IMR-90 (cell line): ENCODE results near the gene RNU1-4. TPM values are rescaled to one million over a fixed set of nuclear protein-coding genes. Genes with fewer than 3 reads are reported as not detected.
"Not testable (repeated sequence)": the region's sequence is repeated elsewhere in the genome, so short reads cannot be mapped to it uniquely, and the experiment has no call there.

Source experiments
- ATAC-seq: fragments of 200-7000 bp; cut with Tn5 transposase; 2 replicates; pipeline ENCODE4 v1.9.1; 2020; ENCODE audit warnings: low read depth, mild to moderate bottlenecking, moderate library complexity
- BruUV-seq: library from RNA; stranded (reverse); fragments of 400-500 nt; replicated peaks from 2 replicates; lab custom pipeline; 2021; lab: Mats Ljungman, UMichigan
- CTCF ChIA-PET: fragments of 300-600 bp; formaldehyde crosslinking; extraction: SDS; loops from one replicate; lab custom pipeline; 2021; ENCODE audit warnings: antibody characterized with exemption; lab: Yijun Ruan, JAX
- POLR2A ChIA-PET: fragments of 300-600 bp; sonication (Branson Sonifier 250); formaldehyde crosslinking; loops from one replicate; lab custom pipeline; 2022; ENCODE audit warnings: antibody characterized with exemption; ENCODE audit not compliant: unreplicated experiment; lab: Charles Lee
- DNase-seq: peaks from one replicate; pipeline ENCODE4 v3.0.0; 2013
- H2AFZ ChIP-seq: replicated peaks from 2 replicates; pipeline ENCODE3; 2013; ENCODE audit warnings: low read length, mild to moderate bottlenecking; ENCODE audit not compliant: poor library complexity
- H2AK5ac ChIP-seq: 2 replicates; pipeline ENCODE4 v1.6.1; 2013; ENCODE audit warnings: low read depth, low read length, inconsistent platforms
- H2AK9ac ChIP-seq: replicated peaks from 2 replicates; pipeline ENCODE3; 2013; ENCODE audit warnings: mild to moderate bottlenecking, low read depth, low read length, moderate library complexity; ENCODE audit not compliant: poor library complexity
- H2BK120ac ChIP-seq: 2 replicates; pipeline ENCODE4 v1.6.1; 2013; ENCODE audit warnings: low read depth, low read length, inconsistent platforms
- H2BK15ac ChIP-seq: 3 replicates; pipeline ENCODE4 v1.6.1; 2013; ENCODE audit warnings: low read depth, low read length, inconsistent platforms
- H2BK20ac ChIP-seq: 2 replicates; pipeline ENCODE4 v1.6.1; 2013; ENCODE audit warnings: low read depth, mild to moderate bottlenecking, inconsistent platforms, low read length, moderate library complexity
- H2BK5ac ChIP-seq: 2 replicates; pipeline ENCODE4 v1.6.1; 2013; ENCODE audit warnings: mild to moderate bottlenecking, low read depth, low read length, inconsistent platforms; ENCODE audit not compliant: poor library complexity, severe bottlenecking
- H3K14ac ChIP-seq: replicated peaks from 2 replicates; pipeline ENCODE4 v1.6.1; 2013; ENCODE audit warnings: low read depth, low read length, inconsistent platforms
- H3K18ac ChIP-seq: 2 replicates; pipeline ENCODE4 v1.6.1; 2013; ENCODE audit warnings: low read depth, low read length, control low read depth
- H3K23ac ChIP-seq: 2 replicates; pipeline ENCODE4 v1.6.1; 2013; ENCODE audit warnings: low read depth, low read length, inconsistent platforms
- H3K27ac ChIP-seq: 2 replicates; pipeline ENCODE4 v1.5.1; 2013; ENCODE audit warnings: mild to moderate bottlenecking, control low read depth, low read length; ENCODE audit not compliant: insufficient read depth
- H3K27me3 ChIP-seq: 2 replicates; pipeline ENCODE4 v1.6.1; 2013; ENCODE audit warnings: low read length; ENCODE audit not compliant: control insufficient read depth, insufficient read depth
- H3K36me3 ChIP-seq: 2 replicates; pipeline ENCODE4 v1.6.1; 2013; ENCODE audit warnings: low read length, mixed read lengths; ENCODE audit not compliant: control insufficient read depth, insufficient read depth
- H3K4ac ChIP-seq: 2 replicates; pipeline ENCODE4 v1.6.1; 2013; ENCODE audit warnings: low read depth, low read length, inconsistent platforms
- H3K4me1 ChIP-seq: 2 replicates; pipeline ENCODE4 v1.6.1; 2013; ENCODE audit warnings: low read length, mixed read lengths; ENCODE audit not compliant: control insufficient read depth, insufficient read depth
- H3K4me2 ChIP-seq: 2 replicates; pipeline ENCODE4 v1.6.1; 2013; ENCODE audit warnings: low read depth, mild to moderate bottlenecking, control low read depth, low read length, moderate library complexity
- H3K4me3 ChIP-seq: 2 replicates; pipeline ENCODE4 v1.5.1; 2013; ENCODE audit warnings: low read depth, mild to moderate bottlenecking, control low read depth, low read length, moderate library complexity; ENCODE audit not compliant: insufficient read depth
- H3K56ac ChIP-seq: 2 replicates; pipeline ENCODE4 v1.6.1; 2013; ENCODE audit warnings: low read length, inconsistent platforms; ENCODE audit not compliant: insufficient read depth; ENCODE audit errors: extremely low read depth
- H3K79me1 ChIP-seq, 2 experiments: 2 replicates each; pipeline ENCODE4 v1.6.1; 2013; ENCODE audit warnings: low read length in 2 of 2, inconsistent platforms in 1 of 2, low read depth in 1 of 2
- H3K9ac ChIP-seq: 2 replicates; pipeline ENCODE4 v1.6.1; 2013; ENCODE audit warnings: low read depth, low read length, control low read depth
- H3K9me1 ChIP-seq: 2 replicates; pipeline ENCODE4 v1.6.1; 2013; ENCODE audit warnings: low read length, inconsistent platforms; ENCODE audit not compliant: insufficient read depth
- H3K9me3 ChIP-seq: 2 replicates; pipeline ENCODE4 v1.6.1; 2013; ENCODE audit warnings: low read length; ENCODE audit not compliant: control insufficient read depth, insufficient read depth
- H4K20me1 ChIP-seq: 2 replicates; pipeline ENCODE4 v1.6.1; 2013; ENCODE audit warnings: low read length, inconsistent platforms; ENCODE audit not compliant: insufficient read depth
- H4K5ac ChIP-seq: 2 replicates; pipeline ENCODE4 v1.6.1; 2013; ENCODE audit warnings: mild to moderate bottlenecking, low read depth, low read length, control low read depth
- H4K8ac ChIP-seq, 2 experiments: 2 replicates each; pipeline ENCODE4 v1.6.1; 2013; ENCODE audit warnings: low read depth in 2 of 2, low read length in 2 of 2, control low read depth in 1 of 2, inconsistent platforms in 1 of 2
- H4K91ac ChIP-seq: 2 replicates; pipeline ENCODE4 v1.6.1; 2013; ENCODE audit warnings: low read depth, low read length, inconsistent platforms; ENCODE audit not compliant: insufficient read depth
- WGBS, 2 experiments: methylation state at CpG; one replicate each; pipeline versions ENCODE4 v1.1.5 to v1.1.7; 2013; ENCODE audit warnings: missing lambda C conversion rate in 2 of 2; ENCODE audit not compliant: insufficient read length in 1 of 2; ENCODE audit errors: extremely low coverage in 2 of 2; 5-methylcytosine and 5-hydroxymethylcytosine counted together
- dilution Hi-C: fragments of 300-500 bp; cut with HindIII; formaldehyde crosslinking; loops from one replicate; pipeline ENCODE4 v1.14.3; 2018; ENCODE audit warnings: low sequenced_read_pairs; ENCODE audit not compliant: unreplicated experiment
- in situ Hi-C: fragments of 300-500 bp; cut with MboI; formaldehyde crosslinking; loops from 3 replicates; pipeline ENCODE4 v1.14.3; 2019; ENCODE audit warnings: low sequenced_read_pairs, inconsistent platforms, mixed read lengths
- intact Hi-C: fragments of 100-400 bp; cut with micrococcal nuclease; formaldehyde crosslinking; loops from 2 replicates; pipeline ENCODE4 v1.10.0; 2022
- polyA plus RNA-seq, 3 experiments: library from polyadenylated mRNA; depleted of rRNA; stranded (reverse); fragments of >200 nt; gene quantifications; 2 replicates each; pipeline ENCODE4 v1.2.3, GENCODE V29; 2012; ENCODE audit warnings: low replicate concordance in 1 of 3
- total RNA-seq: library from RNA; depleted of rRNA; stranded (reverse); fragments of >200 nt; gene quantifications from 2 replicates; pipeline ENCODE4 v1.2.3, GENCODE V29; 2012

The RNU1-4 gene
- total and polyA plus RNA-seq, 2 of the 4 experiments (the other 2 are of a cell fraction) = under 0.01 TPM; not detected in 1

GRCh38 chr1:16704076-16704475, 36.2 kb upstream of the RNU1-4 start:
- H2AK5ac ChIP-seq, dilution Hi-C loops, H3K4ac ChIP-seq, H3K14ac ChIP-seq, H2BK20ac ChIP-seq, H2BK15ac ChIP-seq, ATAC-seq, DNase-seq, H4K91ac ChIP-seq, H4K8ac ChIP-seq, H4K5ac ChIP-seq, H3K4me1 ChIP-seq, H3K9me3 ChIP-seq, H4K20me1 ChIP-seq, intact Hi-C loops, H3K4me3 ChIP-seq, H3K27me3 ChIP-seq, H2BK120ac ChIP-seq, H3K9me1 ChIP-seq, H3K23ac ChIP-seq, H3K4me2 ChIP-seq, POLR2A ChIA-PET, in situ Hi-C loops, H2BK5ac ChIP-seq, H3K79me1 ChIP-seq, H3K27ac ChIP-seq, H3K56ac ChIP-seq, H3K18ac ChIP-seq, H2AK9ac ChIP-seq, H3K9ac ChIP-seq, H2AFZ ChIP-seq, BruUV-seq, H3K36me3 ChIP-seq: not testable (repeated sequence)
- no CpG with 5 or more reads among the region's 13 CpGs for WGBS, 2 experiments
- CTCF ChIA-PET = interaction anchor here (0.6 kb wide), 1 partner anchor 15 kb away, joined by 3 read pairs; no protein-coding TSS in a partner anchor

- H3K27ac ChIP-seq, DNase-seq, H3K18ac ChIP-seq, H2BK15ac ChIP-seq, H3K9me1 ChIP-seq, H3K23ac ChIP-seq, H3K9me3 ChIP-seq, dilution Hi-C loops, H2AK9ac ChIP-seq, H4K5ac ChIP-seq, H4K20me1 ChIP-seq, H4K8ac ChIP-seq, H3K27me3 ChIP-seq, H2AK5ac ChIP-seq, H3K9ac ChIP-seq, H3K14ac ChIP-seq, POLR2A ChIA-PET, H2AFZ ChIP-seq, H3K36me3 ChIP-seq, in situ Hi-C loops, H3K4me3 ChIP-seq, ATAC-seq, BruUV-seq, H3K79me1 ChIP-seq, H3K4me1 ChIP-seq, H2BK20ac ChIP-seq, intact Hi-C loops, H2BK120ac ChIP-seq, H3K56ac ChIP-seq, H3K4me2 ChIP-seq, H3K4ac ChIP-seq, H4K91ac ChIP-seq, H2BK5ac ChIP-seq: not testable (repeated sequence)
- CTCF ChIA-PET = interaction anchor here (0.6 kb wide), 1 partner anchor 16 kb away, joined by 3 read pairs; no protein-coding TSS in a partner anchor
- WGBS, 2 experiments = no CpG with 5 or more reads among the region's 16 CpGs
Observed at GRCh38 chr1:16704502-16705100, 35.7 kb upstream of the RNU1-4 start.
